Activated CD4-positive, alpha-beta T cell treated with anti-CD3 and anti-CD28 coated beads, Interleukin-2, amount 10 ng/mL, durations not matched to agents 7 days and 5 days (primary cell): ENCODE measurements around the gene TPPP2. TPM values are rescaled to one million over a fixed set of nuclear protein-coding genes. Genes with fewer than 3 reads are reported as not detected.
"Not testable (repeated sequence)": the region's sequence is repeated elsewhere in the genome, so short reads cannot be mapped to it uniquely, and the experiment has no call there.

ENCODE experiments used
- CTCF ChIA-PET: fragments of 350-600 bp; sonication (Branson Sonifier 250); formaldehyde crosslinking; loops from one replicate; lab custom pipeline; 2021; ENCODE audit warnings: antibody characterized with exemption; lab: Charles Lee
- POLR2A ChIA-PET: fragments of 350-600 bp; sonication (Branson Sonifier 250); formaldehyde crosslinking; loops from one replicate; lab custom pipeline; 2021; ENCODE audit warnings: antibody characterized with exemption; lab: Charles Lee
- DNase-seq: peaks from one replicate; pipeline ENCODE4 v3.0.0-alpha.2; 2020
- H3K27ac Mint-ChIP-seq: one replicate; pipeline ENCODE4 v1.8.0; 2021; ENCODE audit warnings: mild to moderate bottlenecking, moderate library complexity, mixed read lengths
- H3K27me3 Mint-ChIP-seq: one replicate; pipeline ENCODE4 v1.8.0; 2021; ENCODE audit warnings: mixed read lengths
- H3K36me3 Mint-ChIP-seq: one replicate; pipeline ENCODE4 v1.8.0; 2021; ENCODE audit warnings: low read depth, mixed read lengths
- H3K4me1 Mint-ChIP-seq: one replicate; pipeline ENCODE4 v1.8.0; 2021; ENCODE audit warnings: mixed read lengths
- H3K4me3 Mint-ChIP-seq: one replicate; pipeline ENCODE4 v1.8.0; 2021; ENCODE audit warnings: mild to moderate bottlenecking, moderate library complexity, mixed read lengths
- H3K9me3 Mint-ChIP-seq: one replicate; pipeline ENCODE4 v1.8.0; 2021; ENCODE audit warnings: mixed read lengths
- total RNA-seq, 2 experiments: library from RNA; stranded (reverse); gene quantifications; one replicate each; pipeline ENCODE4 v1.2.3, GENCODE V29; 2021

TPPP2 gene
- total RNA-seq, 2 experiments from 2014 or later, result not detected

DNA sequence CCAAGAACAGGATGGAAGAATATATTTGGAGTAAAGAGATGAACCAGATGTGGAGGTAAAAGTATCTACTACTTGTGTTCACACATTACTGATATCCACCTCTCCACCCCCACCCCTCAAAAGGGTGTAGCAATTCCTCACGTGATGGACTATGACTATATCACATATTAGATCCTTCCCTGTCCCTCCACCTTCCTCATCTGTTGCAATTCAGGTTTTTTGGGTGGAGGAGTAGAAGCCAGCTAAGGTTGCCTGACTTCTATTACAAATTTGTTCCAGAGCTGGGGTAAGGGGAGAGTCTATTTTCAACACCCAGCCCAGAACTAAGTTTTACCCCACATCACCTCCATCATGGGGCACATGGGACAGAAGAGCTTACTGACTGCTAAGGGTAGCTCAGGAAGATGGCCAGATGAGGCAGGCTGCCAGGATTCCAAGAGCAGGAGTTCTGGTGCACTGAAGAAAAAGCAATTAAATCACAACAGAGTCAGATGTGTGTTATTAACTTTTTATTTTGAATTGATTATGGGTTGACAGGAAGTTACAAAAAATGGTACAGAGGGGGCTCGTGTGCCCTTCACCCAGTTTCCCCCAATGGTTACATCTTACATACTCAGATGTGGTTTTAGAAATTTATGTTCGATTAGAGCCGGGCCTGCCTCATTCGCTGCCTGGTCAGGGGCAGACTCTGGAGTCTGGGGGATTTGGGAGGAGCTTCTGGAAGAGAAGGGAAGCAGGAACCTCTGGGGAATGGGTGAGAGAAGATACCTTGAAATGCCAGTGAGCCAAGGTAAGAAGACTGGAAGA lies 2.5 kb downstream of the TPPP2 start:
- Mint-ChIP-seq H3K4me1 (no peaks in the 10 kb centered on the region), H3K4me3 (no peak overlapping the region), H3K9me3 (no peaks in the 10 kb centered on the region), H3K36me3 (no peaks in the 10 kb centered on the region), H3K27me3 (peaks cover 7% of the 10 kb centered on the region), H3K27ac (no peak overlapping the region)
- no peak for DNase-seq
- CTCF ChIA-PET, result interaction anchor here (0.9 to 2.0 kb wide), 8 partner anchors 11 to 71 kb away, joined by 3 to 8 read pairs (median 6); no protein-coding TSS in a partner anchor
- POLR2A ChIA-PET, result no interaction called here

- no peak overlapping the region for H3K27ac Mint-ChIP-seq
- no peaks in the 10 kb centered on the region for H3K4me1 Mint-ChIP-seq
- no peak overlapping the region for H3K4me3 Mint-ChIP-seq
- ChIA-PET POLR2A (no interaction called here), CTCF (interaction anchor here (1.1 to 2.0 kb wide), 6 partner anchors 11 to 71 kb away, joined by 3 to 8 read pairs (median 6); no protein-coding TSS in a partner anchor)
- no peak for DNase-seq
- H3K36me3 Mint-ChIP-seq, result no peaks in the 10 kb centered on the region
- peaks cover 8% of the 10 kb centered on the region for H3K27me3 Mint-ChIP-seq
- H3K9me3 Mint-ChIP-seq, result no peaks in the 10 kb centered on the region
Observed at GRCh38 chr14:21033133-21033698, 3.2 kb downstream of the TPPP2 start.

- CTCF ChIA-PET, result interaction anchor here (1.1 to 2.0 kb wide), 4 partner anchors 10 to 58 kb away, joined by 3 to 8 read pairs (median 4); no protein-coding TSS in a partner anchor
- Mint-ChIP-seq H3K36me3 (no peaks in the 10 kb centered on the region), H3K27ac (no peak within 1 kb of the TSS), H3K4me3 (no peak within 1 kb of the TSS), H3K4me1 (no peaks in the 10 kb centered on the region), H3K9me3 (no peaks in the 10 kb centered on the region), H3K27me3 (peaks cover 11% of the 10 kb centered on the region)
- POLR2A ChIA-PET, result no interaction called here
- no peak for DNase-seq
Observed at GRCh38 chr14:21034707-21035106, 4.7 kb downstream of the TPPP2 start, which contains the start of gene RNASE13. RNASE13 (minus strand) TSS chr14:21034807; CDS start chr14:21034288, 519 bp downstream.

- H3K36me3 Mint-ChIP-seq, result no peaks in the 10 kb centered on the region
- H3K4me3 Mint-ChIP-seq, result no peak overlapping the region
- POLR2A ChIA-PET, result no interaction called here
- H3K27ac Mint-ChIP-seq, result no peak overlapping the region
- CTCF ChIA-PET, result interaction anchor here (1.1 to 2.0 kb wide), 4 partner anchors 10 to 90 kb away, joined by 3 to 14 read pairs (median 8); no protein-coding TSS in a partner anchor
- no peaks in the 10 kb centered on the region for H3K9me3 Mint-ChIP-seq
- H3K27me3 Mint-ChIP-seq, result peaks cover 8% of the 10 kb centered on the region
- H3K4me1 Mint-ChIP-seq, result no peaks in the 10 kb centered on the region
- DNase-seq, result no peak
Observed at GRCh38 chr14:21036751-21037150, 6.7 kb downstream of the TPPP2 start.

DNA sequence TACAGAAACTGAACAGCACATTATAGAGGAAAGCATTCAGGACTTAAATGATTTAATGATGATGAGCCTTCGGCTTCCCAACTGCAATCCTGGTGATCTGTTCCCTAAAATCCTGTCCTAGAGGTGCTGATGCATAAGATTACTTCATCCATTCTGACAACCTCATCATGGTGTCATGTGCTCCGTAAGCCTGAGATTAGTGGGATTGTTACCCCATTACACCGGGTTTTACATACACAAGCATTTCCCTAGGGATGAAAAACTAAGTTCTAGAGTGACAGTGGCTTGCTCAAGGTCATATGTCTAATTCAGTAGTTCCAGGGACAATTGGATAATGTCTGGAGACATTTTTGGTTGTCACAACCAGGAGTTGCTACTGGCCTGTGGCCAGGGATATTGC lies 7.1 kb downstream of the TPPP2 start:
- ChIA-PET CTCF (interaction anchor here (1.1 to 1.9 kb wide), 2 partner anchors 10 to 55 kb away, joined by 3 to 12 read pairs; no protein-coding TSS in a partner anchor), POLR2A (no interaction called here)
- H3K4me1 Mint-ChIP-seq, result no peaks in the 10 kb centered on the region
- no peak for DNase-seq
- H3K36me3 Mint-ChIP-seq, result no peaks in the 10 kb centered on the region
- no peak overlapping the region for H3K27ac Mint-ChIP-seq
- peaks cover 8% of the 10 kb centered on the region for H3K27me3 Mint-ChIP-seq
- H3K4me3 Mint-ChIP-seq, result no peak overlapping the region
- no peaks in the 10 kb centered on the region for H3K9me3 Mint-ChIP-seq

GRCh38 chr14:21038441-21039422 lies 8.7 kb downstream of the TPPP2 start:
- CTCF ChIA-PET, result interaction anchor here (3.2 kb wide), 1 partner anchor 24 kb away, joined by 30 read pairs; no protein-coding TSS in a partner anchor
- Mint-ChIP-seq H3K27me3 (peaks cover 12% of the 10 kb centered on the region), H3K36me3 (no peaks in the 10 kb centered on the region), H3K4me3 (no peak overlapping the region), H3K9me3 (no peaks in the 10 kb centered on the region), H3K27ac (no peak overlapping the region), H3K4me1 (no peaks in the 10 kb centered on the region)
- no peak for DNase-seq
- POLR2A ChIA-PET, result no interaction called here

DNA sequence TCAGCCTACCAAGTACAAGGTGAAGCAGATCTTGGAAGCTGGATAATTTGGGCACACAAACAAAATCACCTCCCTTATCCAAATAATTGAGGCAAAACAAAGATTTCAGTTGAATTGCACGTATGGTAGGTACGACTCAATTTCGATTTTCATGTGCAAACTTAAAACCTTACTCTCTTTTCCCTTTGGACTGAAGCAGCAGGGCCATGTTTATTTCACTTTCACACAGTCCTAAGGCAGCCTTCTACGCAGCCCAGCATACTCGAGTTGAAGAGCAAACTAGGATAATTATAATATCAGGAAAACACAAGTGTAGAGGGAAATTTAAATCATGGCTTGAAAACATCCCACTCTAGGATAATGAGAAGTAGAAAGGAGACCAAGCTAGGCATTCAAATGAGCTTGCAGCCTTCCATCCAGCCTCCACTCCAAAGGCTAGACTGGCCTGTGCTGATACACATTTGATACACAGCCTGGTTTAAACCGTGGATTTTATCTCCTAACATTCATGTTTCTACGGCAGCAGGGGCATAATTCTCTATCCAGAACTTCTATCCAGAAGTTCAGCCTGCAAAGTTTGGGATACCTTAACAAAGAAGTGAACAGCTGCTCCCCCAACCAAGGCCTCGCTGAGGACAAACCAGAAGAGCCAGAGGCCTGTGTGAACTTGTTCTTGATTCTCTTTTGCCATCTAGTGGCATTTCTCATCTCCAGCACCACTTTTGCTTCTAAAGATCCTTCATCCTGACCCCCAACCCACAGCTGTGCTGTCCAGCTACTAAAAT lies 9.8 kb downstream of the TPPP2 start:
- POLR2A ChIA-PET, result no interaction called here
- H3K27me3 Mint-ChIP-seq, result peaks cover 12% of the 10 kb centered on the region

GRCh38 chr14:21040370-21040925 lies 10.4 kb downstream of the TPPP2 start:
- DNase-seq, result no peak
- H3K27me3 Mint-ChIP-seq, result peaks cover 16% of the 10 kb centered on the region
- CTCF ChIA-PET, result interaction anchor here (1.2 to 3.2 kb wide), 4 partner anchors 23 to 42 kb away, joined by 3 to 30 read pairs (median 3); partner anchors contain the start of gene SLC39A2
- no peak overlapping the region for H3K27ac Mint-ChIP-seq
- no peaks in the 10 kb centered on the region for H3K36me3 Mint-ChIP-seq
- no peaks in the 10 kb centered on the region for H3K9me3 Mint-ChIP-seq
- POLR2A ChIA-PET, result no interaction called here
- H3K4me3 Mint-ChIP-seq, result no peak overlapping the region
- H3K4me1 Mint-ChIP-seq, result peaks cover 5% of the 10 kb centered on the region

More for the DNA sequence above, 9.8 kb downstream of the TPPP2 start:
- CTCF ChIA-PET, result interaction anchor here (0.7 to 3.2 kb wide), 5 partner anchors 10 to 41 kb away, joined by 3 to 30 read pairs (median 3); partner anchors contain the start of genes SLC39A2 and TPPP2
- Mint-ChIP-seq H3K27ac (no peak overlapping the region), H3K4me3 (no peak overlapping the region), H3K36me3 (no peaks in the 10 kb centered on the region), H3K4me1 (peaks cover 5% of the 10 kb centered on the region), H3K9me3 (no peaks in the 10 kb centered on the region)
- peak; percentile 32 for DNase-seq

GRCh38 chr14:21040941-21041340 lies 10.9 kb downstream of the TPPP2 start:
- CTCF ChIA-PET, result interaction anchor here (1.2 to 3.2 kb wide), 3 partner anchors 26 to 42 kb away, joined by 3 to 30 read pairs (median 3); partner anchors contain the start of gene SLC39A2
- H3K27ac Mint-ChIP-seq, H3K9me3 Mint-ChIP-seq, POLR2A ChIA-PET, DNase-seq, H3K36me3 Mint-ChIP-seq, H3K4me3 Mint-ChIP-seq, H3K4me1 Mint-ChIP-seq: not testable (repeated sequence)
- H3K27me3 Mint-ChIP-seq, result peaks cover 17% of the 10 kb centered on the region

DNA sequence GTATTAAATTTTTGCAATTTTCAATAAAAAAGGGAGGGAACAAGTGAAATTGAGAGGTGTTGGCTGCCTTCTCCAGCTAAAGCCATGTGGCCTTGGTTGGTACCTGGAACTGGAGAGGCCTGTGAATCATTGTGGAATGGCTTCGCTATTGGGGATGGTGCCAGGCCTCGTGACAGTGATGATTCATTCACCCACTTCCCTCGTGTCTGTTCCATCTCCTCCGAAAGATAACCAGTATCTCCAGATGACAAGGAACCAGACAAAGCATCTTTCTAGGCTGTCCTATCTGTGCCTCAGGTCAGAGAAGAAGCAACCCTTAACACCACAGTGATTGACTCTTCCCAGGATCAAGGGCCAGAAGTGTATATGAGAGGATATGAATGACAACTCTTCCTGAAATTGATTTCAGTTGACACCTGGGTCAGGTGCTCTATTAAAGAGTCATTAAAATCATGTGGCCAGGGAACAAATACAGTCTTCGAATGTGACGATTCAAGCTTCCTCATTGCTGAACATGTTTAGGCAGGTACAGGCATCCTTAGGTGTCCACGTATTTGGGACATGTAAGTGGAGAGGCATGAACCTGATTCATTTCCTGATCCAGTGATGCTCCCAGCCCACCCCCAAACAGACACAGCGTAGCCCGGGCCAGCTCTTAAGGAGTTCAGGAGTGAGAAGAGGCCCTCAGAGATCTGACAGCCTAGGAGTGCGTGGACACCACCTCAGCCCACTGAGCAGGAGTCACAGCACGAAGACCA lies 11.8 kb downstream of the TPPP2 start, which contains the start of gene RNASE7:
RNASE7 (plus strand) TSS at position 687 of the 758 bp plus-strand sequence. CDS start 631 bp downstream, outside the sequence.
- ChIA-PET CTCF (interaction anchor here (2.5 to 3.2 kb wide), 3 partner anchors 27 to 63 kb away, joined by 5 to 30 read pairs (median 13); no protein-coding TSS in a partner anchor), POLR2A (no interaction called here)
- Mint-ChIP-seq H3K36me3 (no peaks in the 10 kb centered on the region), H3K9me3 (no peaks in the 10 kb centered on the region), H3K27ac (no peak within 1 kb of the TSS), H3K27me3 (peaks cover 17% of the 10 kb centered on the region), H3K4me3 (no peak within 1 kb of the TSS), H3K4me1 (peaks cover 5% of the 10 kb centered on the region)
- no peak for DNase-seq
